GM19240 (cell line): ENCODE data around the gene AAK1.
"Not testable (repeated sequence)": the region's sequence is repeated elsewhere in the genome, so short reads cannot be mapped to it uniquely, and the experiment has no call there.

Experiments
- DNase-seq: peaks from one replicate; pipeline ENCODE4 v3.0.0; 2011; ENCODE audit warnings: low spot score; ENCODE audit not compliant: insufficient read length

AAK1 gene

GRCh38 chr2:69660637-69661036 lies 17.1 kb upstream of the AAK1 start:
- DNase-seq: no peak

- no peak for DNase-seq
These were observed 16.5 kb upstream of the AAK1 start for GRCh38 chr2:69659941-69660483.

GRCh38 chr2:69659349-69659748 lies 15.8 kb upstream of the AAK1 start:
- DNase-seq: no peak

DNA sequence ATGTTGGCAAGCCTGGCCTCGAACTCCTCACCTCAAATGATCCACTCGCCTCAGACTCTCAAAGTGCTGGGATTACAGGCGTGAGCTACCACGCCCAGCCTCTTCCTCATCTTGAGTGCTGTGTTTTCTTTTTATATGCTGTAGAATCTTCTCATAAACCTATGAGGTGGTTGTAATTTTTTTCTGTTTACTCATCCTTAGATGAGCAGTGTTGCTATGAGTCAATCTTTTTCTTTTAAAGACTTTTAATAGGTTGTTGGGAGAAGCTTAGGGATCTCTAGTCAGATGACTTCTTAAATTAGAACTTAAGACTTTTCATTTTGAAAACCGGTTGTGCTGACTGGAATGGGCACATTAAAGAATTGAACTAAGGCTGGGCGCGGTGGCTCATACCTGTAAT lies 8.7 kb upstream of the AAK1 start:
- DNase-seq: no peak

DNA sequence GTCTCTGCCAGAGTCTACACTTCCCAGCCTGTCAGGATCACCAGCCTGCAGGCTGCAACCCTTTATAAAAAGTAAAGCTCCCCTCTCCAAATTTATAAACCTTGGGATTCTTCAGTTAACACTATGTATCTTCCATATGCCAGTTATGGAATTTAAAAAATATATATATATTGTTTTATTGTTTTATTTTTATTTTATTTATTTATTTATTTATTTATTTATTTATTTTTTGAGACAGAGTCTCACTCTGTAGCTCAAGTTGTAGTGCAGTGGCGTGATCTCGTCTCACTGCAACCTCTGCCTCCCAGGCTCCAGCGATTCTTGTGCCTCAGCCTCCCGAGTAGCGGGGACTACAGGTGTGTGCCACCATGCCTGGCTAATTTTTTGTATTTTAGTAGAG lies 3.7 kb upstream of the AAK1 start:
- not testable (repeated sequence) for DNase-seq

- no peak for DNase-seq
These were observed 3.2 kb upstream of the AAK1 start for GRCh38 chr2:69646714-69647113.

GRCh38 chr2:69645921-69646320 lies 2.4 kb upstream of the AAK1 start:
- no peak for DNase-seq

DNA sequence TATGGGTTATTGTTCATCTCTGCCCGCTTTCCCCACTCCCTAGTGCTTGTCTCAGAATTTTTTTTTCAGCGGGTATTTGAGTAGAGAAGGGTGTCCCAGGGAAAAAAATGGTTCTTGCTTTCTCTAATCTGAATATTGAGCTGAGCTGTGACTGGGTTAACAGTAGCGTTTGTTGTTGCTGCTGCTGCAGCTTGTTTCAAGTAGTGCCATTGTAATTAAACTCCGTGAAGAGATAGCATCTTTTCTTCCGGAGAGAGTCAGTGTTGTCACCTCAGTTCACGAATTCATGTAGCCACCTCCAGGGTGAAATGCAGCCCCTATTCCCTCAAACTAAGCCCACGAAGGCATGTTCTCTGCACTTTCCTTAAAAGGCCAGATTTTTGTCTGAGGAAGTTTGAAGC lies 1.5 kb upstream of the AAK1 start:
- no peak for DNase-seq

GRCh38 chr2:69644506-69644979 lies 1.0 kb upstream of the AAK1 start:
- DNase-seq: no peak

- no peak for DNase-seq
These were observed 584 bp downstream of the AAK1 start for GRCh38 chr2:69642709-69643601.

DNA sequence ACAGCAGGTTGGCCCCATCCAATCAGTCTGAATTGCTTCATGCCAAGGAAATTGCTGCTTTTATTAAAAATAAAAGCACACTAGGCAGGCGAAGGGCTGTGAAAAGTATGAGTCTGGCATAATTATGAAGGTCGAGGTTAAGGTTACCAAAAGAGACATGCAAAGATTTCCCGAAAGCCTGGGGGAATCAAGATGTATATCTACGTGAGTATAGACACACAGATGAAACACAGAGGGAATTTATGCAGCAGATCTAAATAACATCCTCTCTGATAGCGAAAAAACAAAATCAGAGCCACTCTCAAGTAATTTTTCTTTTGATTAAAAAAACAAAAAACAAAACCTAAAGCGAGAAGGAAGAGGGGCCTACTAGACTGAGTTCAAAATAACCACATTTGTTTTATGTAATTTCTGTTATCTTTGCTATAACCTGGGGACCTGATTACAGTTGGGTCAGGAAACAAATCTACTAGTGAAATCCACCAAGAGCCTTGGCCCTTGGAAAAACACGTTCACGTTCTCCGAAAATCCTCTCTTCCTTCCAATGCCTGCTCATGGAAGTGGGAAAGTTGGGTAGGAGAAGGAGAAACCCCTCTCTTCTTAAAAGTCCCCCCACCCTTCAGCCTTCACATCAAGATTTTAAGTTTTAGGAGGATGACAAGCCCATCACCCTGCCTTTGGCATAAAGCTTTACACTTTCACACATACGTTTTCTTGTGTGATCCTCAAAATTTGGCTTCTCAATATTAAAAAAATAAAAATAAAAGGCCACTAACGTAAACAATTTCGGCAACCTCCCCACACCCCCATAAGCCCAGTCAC lies 1.4 kb downstream of the AAK1 start:
- no peak for DNase-seq

- DNase-seq: no peak
These were observed 2.1 kb downstream of the AAK1 start for GRCh38 chr2:69641471-69641870.

GRCh38 chr2:69639266-69639665 lies 4.3 kb downstream of the AAK1 start:
- no peak for DNase-seq

DNA sequence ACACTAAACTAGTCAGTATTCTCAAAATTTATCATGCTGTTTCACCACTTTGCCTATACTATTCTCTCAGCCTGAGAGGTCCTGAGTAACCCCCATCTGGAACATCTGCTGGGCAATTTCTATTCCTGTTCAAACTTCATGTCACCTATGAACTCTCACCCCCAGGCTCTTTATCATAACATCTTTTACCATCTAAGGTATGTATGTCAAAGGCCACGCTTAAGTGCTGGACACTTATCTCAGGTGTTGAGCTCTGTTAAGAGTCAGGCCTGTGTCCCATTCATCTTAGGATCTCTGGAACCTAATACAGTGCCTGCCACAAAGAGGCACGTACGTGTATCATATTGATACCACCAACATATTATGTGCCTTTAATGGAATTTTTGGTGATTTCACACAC lies 4.9 kb downstream of the AAK1 start:
- no peak for DNase-seq

GRCh38 chr2:69637923-69638322 lies 5.6 kb downstream of the AAK1 start:
- DNase-seq: no peak

DNA sequence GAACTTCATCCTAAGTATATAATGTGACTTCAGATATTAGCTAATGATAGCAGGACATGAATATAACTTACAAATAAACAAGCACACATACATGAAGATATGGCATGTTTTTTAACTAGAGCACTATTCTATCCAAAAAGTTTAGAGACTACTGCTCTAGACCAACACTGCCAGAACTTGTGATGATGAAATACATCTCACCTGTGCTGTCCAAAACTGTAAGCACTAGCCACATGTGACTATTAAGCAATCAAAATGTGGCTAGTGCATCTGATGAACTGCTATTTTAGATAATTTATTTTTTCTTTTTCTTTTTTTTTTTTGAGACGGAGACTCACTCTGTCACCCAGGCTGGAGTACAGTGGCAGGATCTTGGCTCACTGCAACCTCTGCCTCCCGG lies 7.1 kb downstream of the AAK1 start:
- DNase-seq: no peak

- DNase-seq: no peak
These were observed 8.1 kb downstream of the AAK1 start for GRCh38 chr2:69635432-69635831.

DNA sequence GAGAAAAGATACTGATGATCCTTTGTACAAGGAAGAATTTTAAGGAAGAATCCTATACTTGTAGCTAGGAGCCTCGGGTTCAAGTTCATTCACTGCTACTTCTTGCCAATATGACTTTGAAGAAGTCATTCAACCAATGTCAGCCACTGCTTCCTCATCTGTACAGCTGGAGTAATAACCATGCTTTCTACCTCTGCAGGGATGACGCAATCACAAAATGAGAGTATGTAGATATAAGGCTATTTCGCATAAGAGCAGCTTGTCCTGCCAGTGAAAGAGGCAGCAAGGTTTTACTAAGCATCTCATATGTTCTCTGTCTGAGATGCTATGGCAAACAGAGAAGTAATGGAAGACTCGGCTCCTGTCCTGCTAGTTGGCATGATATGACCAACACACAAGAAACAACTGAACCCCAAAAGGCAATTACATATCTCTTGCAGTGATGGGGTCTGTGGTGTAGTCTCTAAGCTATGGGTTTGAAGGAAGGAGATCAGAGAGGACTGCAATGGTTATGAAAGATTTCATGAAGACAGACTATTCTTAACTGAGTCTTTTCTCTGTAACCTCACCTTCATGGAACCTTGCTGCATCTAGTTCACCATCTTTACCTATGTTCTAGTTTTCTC lies 9.2 kb downstream of the AAK1 start:
- DNase-seq: no peak

DNA sequence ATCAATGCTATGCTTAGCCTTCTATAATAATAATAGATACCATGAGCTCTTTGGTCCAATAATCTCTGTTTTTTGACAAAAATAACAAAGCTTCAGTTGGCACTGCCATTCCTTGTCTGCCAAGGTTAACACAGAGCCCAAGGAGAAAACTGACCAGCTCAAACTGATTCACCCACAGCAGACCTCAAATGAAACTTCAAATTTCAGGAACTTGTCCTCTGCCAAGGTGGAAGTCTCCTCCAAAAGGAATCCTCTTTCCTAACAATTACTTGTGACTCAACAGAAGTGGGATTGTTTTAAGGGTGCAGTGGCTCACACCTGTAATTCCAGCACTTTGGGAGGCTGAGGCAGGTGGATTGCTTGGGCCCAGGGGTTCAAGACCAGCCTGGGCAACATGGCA lies 12.1 kb downstream of the AAK1 start:
- no peak for DNase-seq

GRCh38 chr2:69629921-69630608 lies 13.5 kb downstream of the AAK1 start:
- DNase-seq: no peak
